ENCODE results near the gene C2orf81. TPM values are rescaled to one million over a fixed set of nuclear protein-coding genes. Genes with fewer than 3 reads are reported as not detected.
A peak's percentile ranks its signal among the peaks of the same experiment; 100 is the strongest.

C2orf81 gene
- total and polyA plus RNA-seq, 10 donors, result 1.7 to 5.7 (median 3.1) TPM

DNA sequence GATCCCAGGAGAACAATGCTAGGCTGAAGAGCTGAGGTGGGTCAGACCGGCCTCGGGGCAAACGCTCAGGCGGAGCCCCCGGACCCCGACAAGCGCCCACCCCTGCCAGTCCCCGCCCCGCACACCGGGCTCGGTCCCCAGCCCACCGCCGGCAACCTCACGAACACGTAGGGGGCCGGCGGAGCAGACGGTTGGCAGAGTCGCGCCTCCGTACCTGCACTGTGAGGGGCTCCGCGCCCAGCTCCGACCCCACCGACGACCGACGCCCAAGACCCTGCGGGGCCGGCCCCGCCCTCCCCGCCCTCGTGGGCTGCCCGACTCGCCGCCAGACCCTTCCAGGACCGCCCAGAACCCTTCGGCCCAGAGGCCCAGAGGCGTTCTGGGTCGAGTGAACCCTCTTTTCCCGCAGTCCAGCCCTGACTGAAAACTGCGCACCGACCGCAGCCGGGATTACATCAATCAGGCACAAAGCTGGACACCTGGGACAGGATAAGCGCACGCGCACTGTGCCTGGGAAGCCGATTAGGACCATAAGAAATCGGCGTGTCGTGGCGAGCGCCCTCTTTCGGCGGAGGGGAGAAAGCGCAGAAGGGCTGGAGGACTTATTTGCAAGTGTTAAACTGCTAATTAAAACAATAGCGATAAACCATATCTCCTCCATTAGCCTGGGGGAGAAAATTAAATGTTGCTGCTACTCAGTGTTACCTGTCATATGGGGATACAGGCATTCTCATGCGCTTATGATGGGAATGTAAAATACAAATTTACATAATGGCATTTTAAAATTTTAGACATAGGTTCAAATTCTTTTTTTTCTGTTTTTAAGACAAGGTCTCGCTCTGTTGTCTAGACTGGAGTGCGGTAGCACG is 29.6 kb downstream of the C2orf81 start:
- intact Hi-C loops (cut with DNase I; ENCODE audit: low total_unique reads), result no loop called here
- no peaks in the 10 kb centered on the region for H3K9me3 ChIP-seq
- H3K4me1 ChIP-seq, result peaks cover 15 to 47% (median 35%) of the 10 kb centered on the region in 6 donors
- peak; percentile 98 for DNase-seq
- H3K36me3 ChIP-seq, result peaks cover 0 to 7% (median 0%) of the 10 kb centered on the region in 6 donors
- H3K27ac ChIP-seq, result peak overlapping the region; percentile 91 to 97 (median 96)
- 2 to 3% (median 2%) methylated on average over 41 to 62 of the region's 62 CpGs for WGBS, 5 donors
- peak; percentile 76 to 83 (median 79) for TF ChIP-seq POLR2AphosphoS5 (IDR thresholded peaks at IDR 0.05)
- TF ChIP-seq POLR2A (IDR thresholded peaks at IDR 0.05), result peak in 2 of 3 donors; percentile 19 to 29
- TF ChIP-seq, protein P1, sequence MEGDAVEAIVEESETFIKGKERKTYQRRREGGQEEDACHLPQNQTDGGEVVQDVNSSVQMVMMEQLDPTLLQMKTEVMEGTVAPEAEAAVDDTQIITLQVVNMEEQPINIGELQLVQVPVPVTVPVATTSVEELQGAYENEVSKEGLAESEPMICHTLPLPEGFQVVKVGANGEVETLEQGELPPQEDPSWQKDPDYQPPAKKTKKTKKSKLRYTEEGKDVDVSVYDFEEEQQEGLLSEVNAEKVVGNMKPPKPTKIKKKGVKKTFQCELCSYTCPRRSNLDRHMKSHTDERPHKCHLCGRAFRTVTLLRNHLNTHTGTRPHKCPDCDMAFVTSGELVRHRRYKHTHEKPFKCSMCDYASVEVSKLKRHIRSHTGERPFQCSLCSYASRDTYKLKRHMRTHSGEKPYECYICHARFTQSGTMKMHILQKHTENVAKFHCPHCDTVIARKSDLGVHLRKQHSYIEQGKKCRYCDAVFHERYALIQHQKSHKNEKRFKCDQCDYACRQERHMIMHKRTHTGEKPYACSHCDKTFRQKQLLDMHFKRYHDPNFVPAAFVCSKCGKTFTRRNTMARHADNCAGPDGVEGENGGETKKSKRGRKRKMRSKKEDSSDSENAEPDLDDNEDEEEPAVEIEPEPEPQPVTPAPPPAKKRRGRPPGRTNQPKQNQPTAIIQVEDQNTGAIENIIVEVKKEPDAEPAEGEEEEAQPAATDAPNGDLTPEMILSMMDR (IDR thresholded peaks at IDR 0.05 in 8 of 11, conservative IDR thresholded peaks at IDR 0.05 in 3 of 11), result peak; percentile 91 to 98 (median 95)
- H3K27me3 ChIP-seq (replicated peaks in 1 of 7), result no peaks in the 10 kb centered on the region
- peak overlapping the region; percentile 70 to 94 (median 86) for H3K4me3 ChIP-seq

DNA sequence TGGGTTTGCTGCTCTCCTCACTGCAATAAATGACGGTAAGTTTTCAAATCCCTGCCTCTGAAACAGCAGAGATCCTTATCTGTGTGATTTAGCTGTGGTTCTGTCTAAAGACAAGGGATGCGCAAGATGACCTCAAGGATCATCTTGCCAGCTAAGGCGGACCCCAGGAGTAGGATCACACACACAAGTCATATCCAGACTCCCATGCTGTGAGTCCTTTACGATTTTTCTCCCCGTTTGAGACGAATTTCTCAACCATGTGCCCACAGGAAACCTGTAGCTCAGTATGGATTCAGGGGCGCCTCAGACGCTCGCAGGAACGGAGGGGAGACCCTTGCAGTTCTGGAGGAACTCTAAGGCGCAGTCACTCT is 30.2 kb downstream of the C2orf81 start:
- Histone ChIP-seq H3K9me3 (no peaks in the 10 kb centered on the region), H3K4me3 (peak overlapping the region; percentile 70 to 94 (median 86)), H3K4me1 (peaks cover 15 to 53% (median 35%) of the 10 kb centered on the region in 6 donors), H3K27ac (peak overlapping the region; percentile 91 to 97 (median 96)), H3K36me3 (peaks cover 0 to 7% (median 0%) of the 10 kb centered on the region in 6 donors), H3K27me3 (replicated peaks in 1 of 7) (no peaks in the 10 kb centered on the region)
- intact Hi-C loops (cut with DNase I; ENCODE audit: low total_unique reads), result no loop called here
- WGBS, 5 donors, result 0 to 2% (median 0%) methylated on average over 11 of the region's 11 CpGs
- DNase-seq, result no peak
- TF ChIP-seq POLR2A (IDR thresholded peaks at IDR 0.05) (no peak), POLR2AphosphoS5 (IDR thresholded peaks at IDR 0.05) (no peak)
- TF ChIP-seq, protein P1 (IDR thresholded peaks at IDR 0.05 in 8 of 11, conservative IDR thresholded peaks at IDR 0.05 in 3 of 11), result no peak

DNA sequence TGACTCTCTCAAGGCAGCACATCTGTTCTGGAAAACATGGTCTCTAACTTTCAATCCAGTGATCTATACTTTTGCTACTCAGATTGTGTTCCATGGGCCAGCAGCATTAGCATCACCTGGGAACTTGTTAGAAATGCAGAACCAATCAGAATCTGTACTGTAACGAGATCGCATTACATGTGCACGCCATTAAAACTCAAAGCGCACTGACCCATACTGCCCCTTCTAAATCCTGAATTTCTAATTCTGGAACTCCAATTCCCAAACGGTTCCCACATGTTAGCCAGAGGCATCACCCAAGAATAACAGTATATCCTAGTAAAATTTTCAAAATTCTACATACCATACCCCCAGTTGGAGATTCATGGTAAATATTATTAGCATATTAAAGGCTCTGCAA is 30.8 kb downstream of the C2orf81 start:
- Histone ChIP-seq H3K9me3 (no peaks in the 10 kb centered on the region), H3K4me3 (peak overlapping the region; percentile 70 to 94 (median 86)), H3K27me3 (replicated peaks in 1 of 7) (no peaks in the 10 kb centered on the region), H3K4me1 (peaks cover 15 to 58% (median 35%) of the 10 kb centered on the region in 6 donors), H3K27ac (no peak overlapping the region), H3K36me3 (peaks cover 0 to 12% (median 0%) of the 10 kb centered on the region in 6 donors)
- intact Hi-C loops (cut with DNase I; ENCODE audit: low total_unique reads), result no loop called here
- no peak for DNase-seq
- WGBS, 5 donors, result 68 to 76% (median 68%) methylated on average over 5 of the region's 5 CpGs
- no peak for TF ChIP-seq POLR2AphosphoS5 (IDR thresholded peaks at IDR 0.05)
- TF ChIP-seq POLR2A (IDR thresholded peaks at IDR 0.05), result no peak
- TF ChIP-seq, protein P1 (IDR thresholded peaks at IDR 0.05 in 8 of 11, conservative IDR thresholded peaks at IDR 0.05 in 3 of 11), result no peak

DNA sequence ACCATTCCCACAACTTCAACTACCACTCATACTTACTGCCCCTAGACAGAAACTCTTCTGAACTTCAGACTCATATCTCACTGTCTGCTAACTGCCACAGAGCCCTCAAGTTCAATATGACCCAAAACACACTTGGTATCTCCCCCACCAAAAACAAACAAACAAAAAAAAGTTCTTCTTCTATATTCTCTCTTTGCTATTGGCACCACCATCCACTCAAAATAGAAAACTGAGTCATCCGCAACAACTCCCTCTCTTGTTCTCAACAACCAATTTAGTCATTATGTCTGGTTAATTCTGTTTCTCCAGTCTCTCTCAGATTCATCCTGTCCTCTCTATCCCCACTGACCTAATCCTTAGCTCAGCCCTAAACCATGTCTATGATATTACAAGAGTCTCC is 34.1 kb downstream of the C2orf81 start:
- Histone ChIP-seq H3K27ac (no peak overlapping the region), H3K9me3 (no peaks in the 10 kb centered on the region), H3K4me1 (peaks cover 15 to 77% (median 39%) of the 10 kb centered on the region in 6 donors), H3K4me3 (no peak overlapping the region), H3K36me3 (peaks cover 0 to 40% (median 3%) of the 10 kb centered on the region in 6 donors), H3K27me3 (replicated peaks in 1 of 7) (no peaks in the 10 kb centered on the region)
- WGBS, 5 donors, result 93 to 97% (median 95%) methylated on average over 1 of the region's 1 CpG
- TF ChIP-seq POLR2A (IDR thresholded peaks at IDR 0.05) (no peak), POLR2AphosphoS5 (IDR thresholded peaks at IDR 0.05) (no peak)
- TF ChIP-seq, protein P1 (IDR thresholded peaks at IDR 0.05 in 8 of 11, conservative IDR thresholded peaks at IDR 0.05 in 3 of 11), result no peak
- intact Hi-C loops (cut with DNase I; ENCODE audit: low total_unique reads), result no loop called here
- no peak for DNase-seq

All from spleen (tissue), 11 donors.